Peyer's patch (tissue), 4 donors: ENCODE data around the gene TIGD1. TPM values are rescaled to one million over a fixed set of nuclear protein-coding genes. Genes with fewer than 3 reads are reported as not detected.

Source experiments
- DNase-seq, 3 donors: peaks; one replicate each; pipeline ENCODE4 v3.0.0-alpha.2; 2017 to 2019
- H3K27ac ChIP-seq, 4 donors: fragments of 200-600 bp; sonication (generic); one replicate each; pipeline ENCODE4 v1.5.1; 2016 to 2019
- H3K27me3 ChIP-seq, 2 donors: fragments of 200-600 bp; sonication (generic); one replicate each; pipeline ENCODE4 v1.5.1; 2019
- H3K36me3 ChIP-seq, 3 donors: fragments of 200-600 bp; sonication (generic); one replicate each; pipeline ENCODE4 v1.5.1; 2016 to 2019
- H3K4me1 ChIP-seq, 4 donors: fragments of 200-600 bp; sonication (generic); one replicate each; pipeline ENCODE4 v1.5.1; 2016 to 2019
- H3K4me3 ChIP-seq, 4 donors: fragments of 200-600 bp; sonication (generic); 1 replicate in 3 of 4; 2 replicates in 1 of 4; pipeline ENCODE4 v1.5.1; 2016 to 2019; ENCODE audit warnings: mild to moderate bottlenecking in 1 of 4
- H3K9me3 ChIP-seq, 4 donors: fragments of 200-600 bp; sonication (generic); one replicate each; pipeline ENCODE4 v1.5.1; 2016 to 2019; ENCODE audit warnings: mild to moderate bottlenecking in 1 of 4
- CTCF ChIP-seq, 6 experiments: fragments of 450-650 bp in 4 of 6; fragments of 200-600 bp in 2 of 6; sonication (generic) in 1 of 6; IDR thresholded peaks; one replicate each; pipeline ENCODE4 v1.5.1; 2017 to 2019; ENCODE audit warnings: antibody characterized with exemption in 6 of 6, mild to moderate bottlenecking in 3 of 6, moderate library complexity in 1 of 6
- POLR2A ChIP-seq, 2 donors: fragments of 450-650 bp; IDR thresholded peaks; one replicate each; pipeline ENCODE4 v1.5.1; 2017; ENCODE audit warnings: antibody characterized with exemption in 2 of 2, mild to moderate bottlenecking in 2 of 2, moderate library complexity in 2 of 2
- total RNA-seq, 4 donors: library from RNA; depleted of rRNA; stranded (reverse); fragments of >200 nt; gene quantifications; one replicate each; pipeline ENCODE4 v1.1.0, GENCODE V29; 2016

Gene TIGD1
- total RNA-seq, 4 donors from 2014 or later, result 8.6 to 31.4 (median 13.4) TPM

GRCh38 chr2:232588680-232589585 lies 38.6 kb upstream of the TIGD1 start:
- no peak overlapping the region for H3K27ac ChIP-seq
- TF ChIP-seq CTCF (IDR thresholded peaks at IDR 0.05), result no peak

GRCh38 chr2:232588031-232588430 lies 37.7 kb upstream of the TIGD1 start:
- Histone ChIP-seq H3K4me3 (no peak overlapping the region), H3K27ac (no peak overlapping the region), H3K36me3 (no peaks in the 10 kb centered on the region), H3K9me3 (no peaks in the 10 kb centered on the region), H3K27me3 (no peaks in the 10 kb centered on the region), H3K4me1 (peaks cover 0 to 7% (median 0%) of the 10 kb centered on the region in 4 donors)
- DNase-seq, result no peak
- TF ChIP-seq CTCF (IDR thresholded peaks at IDR 0.05), result no peak
- TF ChIP-seq POLR2A (IDR thresholded peaks at IDR 0.05), result no peak

More at GRCh38 chr2:232588680-232589585, 38.6 kb upstream of the TIGD1 start:
- no peak overlapping the region for H3K4me3 ChIP-seq
- H3K27me3 ChIP-seq, result no peaks in the 10 kb centered on the region
- DNase-seq, result no peak
- peaks cover 0 to 15% (median 0%) of the 10 kb centered on the region in 4 donors for H3K4me1 ChIP-seq
- H3K9me3 ChIP-seq, result no peaks in the 10 kb centered on the region
- H3K36me3 ChIP-seq, result no peaks in the 10 kb centered on the region

- no peak overlapping the region for H3K4me3 ChIP-seq
- no peaks in the 10 kb centered on the region for H3K27me3 ChIP-seq
- TF ChIP-seq POLR2A (IDR thresholded peaks at IDR 0.05) (no peak), CTCF (IDR thresholded peaks at IDR 0.05) (no peak)
- DNase-seq, result no peak
- peaks cover 0 to 3% (median 0%) of the 10 kb centered on the region in 4 donors for H3K4me1 ChIP-seq
- no peaks in the 10 kb centered on the region for H3K9me3 ChIP-seq
- H3K36me3 ChIP-seq, result peaks cover 0 to 4% (median 0%) of the 10 kb centered on the region in 3 donors
- no peak overlapping the region for H3K27ac ChIP-seq
These were observed 37.2 kb upstream of the TIGD1 start for GRCh38 chr2:232587512-232587911.

GRCh38 chr2:232586943-232587505 lies 36.7 kb upstream of the TIGD1 start:
- H3K27ac ChIP-seq, result no peak overlapping the region
- no peak overlapping the region for H3K4me3 ChIP-seq
- no peaks in the 10 kb centered on the region for H3K9me3 ChIP-seq
- no peaks in the 10 kb centered on the region for H3K27me3 ChIP-seq
- H3K36me3 ChIP-seq, result peaks cover 0 to 8% (median 0%) of the 10 kb centered on the region in 3 donors
- TF ChIP-seq CTCF (IDR thresholded peaks at IDR 0.05), result no peak
- TF ChIP-seq POLR2A (IDR thresholded peaks at IDR 0.05), result no peak
- H3K4me1 ChIP-seq, result no peaks in the 10 kb centered on the region
- DNase-seq, result no peak

- Histone ChIP-seq H3K27me3 (no peaks in the 10 kb centered on the region), H3K4me3 (no peak overlapping the region), H3K9me3 (no peaks in the 10 kb centered on the region), H3K27ac (no peak overlapping the region), H3K4me1 (no peaks in the 10 kb centered on the region), H3K36me3 (peaks cover 0 to 21% (median 0%) of the 10 kb centered on the region in 3 donors)
- TF ChIP-seq POLR2A (IDR thresholded peaks at IDR 0.05), result no peak
- no peak for TF ChIP-seq CTCF (IDR thresholded peaks at IDR 0.05)
- no peak for DNase-seq
These were observed 33.9 kb upstream of the TIGD1 start for GRCh38 chr2:232584238-232584637.
